HG03045 (cell line): Measurements from ENCODE around the gene FGFBP3.

Experiments used
- ATAC-seq: cut with Tn5 transposase; IDR thresholded peaks from one replicate; pipeline ENCODE4 v1.9.1; 2021; ENCODE audit warnings: mild to moderate bottlenecking, moderate library complexity; ENCODE audit not compliant: unreplicated experiment

FGFBP3 gene

DNA sequence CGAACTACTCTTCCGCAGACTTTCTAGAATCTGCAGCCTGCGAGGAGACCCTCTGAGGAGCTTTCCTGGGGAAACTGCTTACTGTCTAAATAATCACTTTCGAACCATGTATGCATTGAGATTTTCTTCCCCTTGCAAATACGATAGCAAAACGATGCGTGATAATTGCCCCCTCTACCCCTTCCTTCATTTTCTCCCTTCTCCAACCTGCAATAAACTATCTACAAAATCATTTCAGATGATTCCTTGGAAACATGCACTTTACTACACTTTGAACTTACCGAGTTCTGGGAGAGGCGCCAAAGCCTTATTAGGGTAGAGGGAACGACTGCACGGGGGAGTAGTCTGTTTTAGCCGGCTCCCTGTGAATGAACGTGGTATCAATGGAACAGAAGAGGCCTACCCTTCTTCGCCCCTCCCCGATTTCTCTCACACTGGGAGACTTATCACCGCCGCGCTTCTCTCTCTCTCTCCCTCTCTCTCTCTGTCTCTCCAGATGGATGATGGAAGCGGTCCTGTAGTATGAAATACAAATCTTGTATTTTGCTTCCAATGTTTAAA lies at the start of gene FGFBP3:
Gene FGFBP3 (minus strand): TSS at position 370 of the 561 bp plus-strand sequence. CDS start 517 bp downstream, outside the sequence.
- no peak for ATAC-seq

GRCh38 chr10:91957091-91957490 lies 47.8 kb upstream of the FGFBP3 start:
- ATAC-seq = no peak

DNA sequence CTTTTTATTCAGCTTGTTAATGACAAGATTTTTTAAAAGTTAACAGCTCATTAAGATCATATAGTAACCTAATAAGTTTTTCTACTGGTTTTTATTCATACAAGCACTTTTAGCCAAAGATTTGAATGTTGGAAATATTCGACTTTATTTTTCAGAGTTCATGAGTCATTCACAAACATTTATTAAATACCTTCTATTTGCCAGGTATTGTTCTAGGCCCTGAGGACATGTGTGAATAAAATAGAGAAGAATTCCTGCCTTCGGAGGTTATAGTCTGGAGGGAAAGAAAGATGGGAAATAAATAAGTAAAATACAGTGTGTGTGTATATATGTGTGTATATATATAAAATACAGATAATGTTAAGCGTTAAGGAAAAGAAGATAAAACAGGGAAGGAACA lies 45.8 kb upstream of the FGFBP3 start:
- ATAC-seq = no peak

DNA sequence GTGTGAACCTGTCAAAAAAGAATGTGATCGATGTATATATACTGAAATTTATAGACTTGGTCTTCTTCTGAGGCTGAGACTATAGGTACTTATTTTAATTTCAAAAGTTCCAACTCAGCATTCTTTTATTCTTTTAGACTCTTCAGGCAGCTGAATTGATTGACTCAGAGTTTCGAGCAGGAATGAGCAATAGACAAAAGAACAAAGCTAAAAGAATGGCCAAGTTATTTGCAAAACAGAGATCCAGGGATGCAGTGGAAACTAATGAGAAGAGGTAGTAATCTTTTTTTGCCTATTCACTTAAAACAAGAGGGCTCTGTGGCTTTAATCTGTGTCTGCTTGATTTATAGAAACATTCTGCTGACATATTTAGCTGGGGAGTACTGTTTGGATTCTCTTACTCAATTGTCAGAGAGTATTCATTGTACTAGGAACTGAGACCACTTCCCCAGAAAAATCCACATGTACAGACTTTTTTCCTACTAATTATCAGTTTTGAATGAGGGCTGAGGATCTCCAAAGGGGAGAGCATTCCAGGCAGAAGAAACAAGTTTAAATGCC lies 44.4 kb upstream of the FGFBP3 start:
- ATAC-seq = no peak

DNA sequence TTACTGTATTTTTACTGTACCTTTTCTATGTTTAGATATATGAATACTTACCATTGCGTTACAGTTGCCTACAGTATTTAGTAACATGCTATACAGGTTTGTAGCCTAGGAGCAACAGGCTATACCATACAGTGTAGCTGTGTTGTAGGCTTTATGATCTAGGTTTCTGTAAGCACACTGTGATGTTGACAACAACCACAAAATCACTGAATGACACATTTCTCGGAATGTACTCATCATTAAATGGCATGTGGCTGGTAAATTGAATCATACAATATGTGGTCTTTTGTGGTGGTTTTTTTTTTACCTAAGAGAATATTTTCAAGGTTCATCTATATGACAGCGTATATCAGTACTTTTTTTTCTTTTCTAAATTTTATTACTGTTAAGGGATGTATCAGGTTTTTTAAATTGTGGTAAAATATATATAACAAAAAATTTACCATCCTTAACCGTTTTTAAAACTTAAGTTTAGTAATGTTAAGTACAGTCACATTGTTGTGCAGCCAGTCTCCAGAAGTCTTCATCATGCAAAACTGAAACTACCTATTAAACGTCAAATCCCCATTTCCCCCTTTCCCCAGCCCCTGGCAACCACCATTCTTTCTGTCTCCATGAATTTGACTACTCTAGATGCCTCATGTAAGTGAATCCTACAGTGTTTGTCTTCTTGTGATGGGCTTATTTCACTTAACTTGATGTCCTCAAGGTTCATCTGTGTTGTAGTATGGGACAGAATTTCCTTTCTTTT lies 35.8 kb upstream of the FGFBP3 start:
- ATAC-seq = no peak

GRCh38 chr10:91941426-91941825 lies 32.1 kb upstream of the FGFBP3 start:
- ATAC-seq = no peak

GRCh38 chr10:91939653-91940052 lies 30.4 kb upstream of the FGFBP3 start:
- ATAC-seq = no peak

DNA sequence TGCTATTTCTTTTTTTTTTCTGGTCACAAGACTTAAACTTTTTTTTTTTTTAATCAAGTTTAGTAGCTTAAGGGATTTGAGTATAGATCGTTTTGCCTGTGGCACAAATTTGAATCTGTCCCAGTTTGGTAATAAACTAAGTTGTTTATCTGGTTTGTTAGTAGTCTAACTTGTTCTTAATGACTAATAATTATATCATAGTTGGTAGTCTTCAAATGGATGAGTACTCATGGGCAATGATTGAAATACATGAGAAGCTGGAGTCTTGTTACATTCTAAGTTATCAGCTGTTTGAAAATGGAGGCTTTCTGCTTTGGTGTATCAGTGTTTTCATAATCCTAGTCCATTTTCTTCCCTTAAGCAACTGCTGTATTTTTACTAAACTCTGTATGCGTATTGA lies 26.6 kb upstream of the FGFBP3 start:
- no peak for ATAC-seq

GRCh38 chr10:91932737-91933136 lies 23.5 kb upstream of the FGFBP3 start:
- no peak for ATAC-seq

- no peak for ATAC-seq
These were observed 22.4 kb upstream of the FGFBP3 start for GRCh38 chr10:91931526-91932190.

GRCh38 chr10:91930939-91931338 lies 21.7 kb upstream of the FGFBP3 start:
- no peak for ATAC-seq

DNA sequence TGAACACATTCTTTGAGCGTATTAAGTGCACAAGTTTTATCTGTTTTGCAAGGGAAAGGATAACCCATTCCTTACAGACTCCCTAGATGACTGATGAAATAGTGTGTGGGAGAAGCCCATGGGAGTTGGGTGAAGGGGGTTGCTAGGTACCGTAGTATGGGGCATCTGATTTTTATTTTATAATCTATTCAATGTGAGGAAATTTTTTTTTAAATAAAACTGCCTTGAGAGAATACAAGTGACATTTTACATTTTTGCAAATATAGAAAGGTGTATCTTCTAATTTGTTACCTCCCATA lies 15.7 kb upstream of the FGFBP3 start:
- no peak for ATAC-seq

- ATAC-seq = peak; percentile 23
These were observed 15.1 kb upstream of the FGFBP3 start for GRCh38 chr10:91924212-91925021.

DNA sequence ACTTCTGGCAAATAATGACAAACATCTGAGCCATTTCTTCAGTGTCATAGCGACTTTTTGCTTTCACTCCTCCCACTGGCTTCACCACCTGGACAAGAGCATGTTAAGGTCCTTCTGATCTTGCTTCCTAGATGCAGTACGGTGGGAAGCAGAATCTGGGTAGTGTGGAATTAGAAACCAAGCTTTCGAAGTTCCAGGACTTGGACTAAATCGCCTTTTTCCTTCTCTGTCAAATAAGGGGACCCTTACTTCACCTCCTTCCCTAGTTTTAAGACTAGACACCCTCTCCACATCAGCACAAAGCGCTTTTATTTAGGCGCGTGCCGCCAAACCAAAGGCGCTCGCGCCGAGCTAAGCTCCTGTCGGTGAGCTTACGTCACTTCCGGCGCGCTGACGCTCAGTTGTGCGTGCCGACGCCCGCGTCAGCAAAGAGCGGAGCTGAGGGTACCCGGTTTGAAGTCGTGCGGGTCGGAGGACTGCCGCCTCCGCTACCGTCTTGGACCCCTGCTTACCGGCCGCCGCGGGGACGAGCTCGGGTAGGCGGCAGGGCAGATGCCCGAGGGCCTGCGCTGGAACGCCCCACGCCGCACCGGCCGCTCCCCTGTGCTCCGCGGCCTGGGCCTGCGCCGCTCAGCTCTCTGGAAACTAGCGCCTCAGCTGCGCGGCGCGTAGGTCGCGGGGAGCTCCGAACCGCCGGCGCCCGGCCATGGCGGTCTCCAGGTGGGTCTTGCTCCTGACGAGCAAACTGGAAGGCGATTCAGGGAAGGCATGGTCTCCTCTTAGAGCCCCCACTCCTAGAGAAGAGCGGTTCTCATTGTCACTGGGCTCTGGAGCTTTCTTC lies 14.3 kb upstream of the FGFBP3 start, which contains the start of gene BTAF1:
Gene BTAF1 (plus strand): TSS at position 400 of the 841 bp plus-strand sequence. CDS start 307 bp downstream, at position 707.
- peak; percentile 98 for ATAC-seq

GRCh38 chr10:91919651-91920050 lies 10.4 kb upstream of the FGFBP3 start:
- no peak for ATAC-seq

DNA sequence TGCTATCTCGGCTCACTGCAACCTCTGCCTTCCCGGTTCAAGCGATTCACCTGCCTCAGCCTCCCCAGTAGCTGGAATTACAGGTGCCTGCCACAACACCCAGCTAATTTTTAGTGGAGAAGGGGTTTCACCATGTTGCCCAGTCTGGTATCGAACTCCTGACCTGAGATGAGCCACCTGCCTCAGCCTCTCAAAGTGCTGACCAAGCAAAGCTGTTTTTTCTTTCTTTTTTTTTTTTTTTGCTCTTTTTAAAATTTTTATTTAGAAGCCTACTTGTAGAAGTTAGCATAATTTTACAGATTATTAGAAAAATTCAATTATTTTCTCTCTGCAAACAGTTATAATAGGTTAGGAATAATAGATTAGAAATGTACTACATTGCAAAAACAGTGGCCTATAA lies 1.2 kb upstream of the FGFBP3 start:
- no peak for ATAC-seq

GRCh38 chr10:91908337-91909116 lies 759 bp downstream of the FGFBP3 start:
- peak; percentile 92 for ATAC-seq

- ATAC-seq = no peak
These were observed 1.4 kb downstream of the FGFBP3 start for GRCh38 chr10:91907914-91908336.

- no peak for ATAC-seq
These were observed 2.2 kb downstream of the FGFBP3 start for GRCh38 chr10:91907033-91907594.
